Adrenal gland (tissue), 5 donors: ENCODE data around the gene RNF207.

ENCODE experiments used
- CTCF ChIP-seq, 6 experiments: fragments of 450-650 bp in 4 of 6; fragments of 200-600 bp in 2 of 6; sonication (generic) in 1 of 6; IDR thresholded peaks; 1 replicate in 5 of 6; 2 replicates in 1 of 6; pipeline versions ENCODE4 v1.5.1 to v1.8.0; 2016 to 2021; ENCODE audit warnings: antibody characterized with exemption in 6 of 6, mild to moderate bottlenecking in 2 of 6, moderate library complexity in 1 of 6
- POLR2A ChIP-seq, 2 donors: fragments of 450-650 bp; IDR thresholded peaks; one replicate each; pipeline ENCODE4 v1.6.1; 2017; ENCODE audit warnings: antibody characterized with exemption in 2 of 2, mild to moderate bottlenecking in 2 of 2, moderate library complexity in 1 of 2
- donor health status: DM: no; HTN: no; CAD: no.

GRCh38 chr1:6234502-6235295 is 28.8 kb downstream of the RNF207 start:
- TF ChIP-seq CTCF (IDR thresholded peaks at IDR 0.05), result no peak
- TF ChIP-seq POLR2A (IDR thresholded peaks at IDR 0.05), result no peak
